Calu3 (cell line): ENCODE measurements around the gene ZNF486. TPM values are rescaled to one million over a fixed set of nuclear protein-coding genes. Genes with fewer than 3 reads are reported as not detected.
"Not testable (repeated sequence)": the region's sequence is repeated elsewhere in the genome, so short reads cannot be mapped to it uniquely, and the experiment has no call there.

Experiments
- BruUV-seq: library from RNA; stranded (reverse); fragments of 400-500 nt; replicated peaks from 2 replicates; lab custom pipeline; 2021; lab: Mats Ljungman, UMichigan
- CTCF ChIA-PET: fragments of 300-600 bp; sonication (Branson Sonifier 250); formaldehyde crosslinking; loops from one replicate; lab custom pipeline; 2022; ENCODE audit warnings: antibody characterized with exemption; lab: Charles Lee
- DNase-seq: peaks from one replicate; pipeline ENCODE4 v3.0.0; 2022
- H3K27ac Mint-ChIP-seq: one replicate; pipeline ENCODE4 v1.8.0; 2022; ENCODE audit warnings: mixed read lengths; ENCODE audit not compliant: unreplicated experiment
- H3K27me3 Mint-ChIP-seq: one replicate; pipeline ENCODE4 v1.8.0; 2022; ENCODE audit warnings: mixed read lengths; ENCODE audit not compliant: unreplicated experiment
- H3K36me3 Mint-ChIP-seq: one replicate; pipeline ENCODE4 v1.8.0; 2022; ENCODE audit warnings: mild to moderate bottlenecking, moderate library complexity, mixed read lengths; ENCODE audit not compliant: insufficient read depth, unreplicated experiment
- H3K4me1 Mint-ChIP-seq: one replicate; pipeline ENCODE4 v1.8.0; 2022; ENCODE audit warnings: mild to moderate bottlenecking, low read depth, mixed read lengths; ENCODE audit not compliant: unreplicated experiment
- H3K4me3 Mint-ChIP-seq: one replicate; pipeline ENCODE4 v1.8.0; 2022; ENCODE audit warnings: mild to moderate bottlenecking, low read depth, moderate library complexity, mixed read lengths; ENCODE audit not compliant: unreplicated experiment
- H3K9me3 Mint-ChIP-seq: one replicate; pipeline ENCODE4 v1.8.0; 2022; ENCODE audit warnings: low read depth, mixed read lengths; ENCODE audit not compliant: unreplicated experiment
- CTCF ChIP-seq: fragments of 200-600 bp; IDR thresholded peaks from one replicate; pipeline ENCODE4 v1.8.0; 2022; ENCODE audit warnings: antibody characterized with exemption; ENCODE audit not compliant: unreplicated experiment
- intact Hi-C: fragments of 100-400 bp; cut with micrococcal nuclease; formaldehyde crosslinking; loops from one replicate; pipeline ENCODE4 v1.10.0; 2022; ENCODE audit not compliant: unreplicated experiment
- total RNA-seq: library from RNA; stranded (reverse); gene quantifications from 2 replicates; pipeline ENCODE4 v1.2.3, GENCODE V29; 2022

Gene ZNF486
- total RNA-seq, 1 experiment from 2014 or later, result not detected

- H3K4me3 Mint-ChIP-seq, result no peak overlapping the region
- no peaks in the 10 kb centered on the region for H3K27me3 Mint-ChIP-seq
- TF ChIP-seq CTCF, result no peak
- no TSS peak for BruUV-seq
- no peak overlapping the region for H3K27ac Mint-ChIP-seq
- CTCF ChIA-PET, result no interaction called here
- H3K4me1 Mint-ChIP-seq, result no peaks in the 10 kb centered on the region
- peaks cover 5% of the 10 kb centered on the region for H3K9me3 Mint-ChIP-seq
- no peaks in the 10 kb centered on the region for H3K36me3 Mint-ChIP-seq
- DNase-seq, result no peak
- intact Hi-C loops, result no loop called here
Measured at GRCh38 chr19:20244356-20244755, 77.3 kb downstream of the ZNF486 start.

GRCh38 chr19:20245309-20245708, 78.3 kb downstream of the ZNF486 start:
- H3K4me1 Mint-ChIP-seq, result no peaks in the 10 kb centered on the region
- H3K27me3 Mint-ChIP-seq, result no peaks in the 10 kb centered on the region
- no peak overlapping the region for H3K27ac Mint-ChIP-seq
- H3K9me3 Mint-ChIP-seq, result peaks cover 7% of the 10 kb centered on the region
- H3K4me3 Mint-ChIP-seq, result no peak overlapping the region
- no peak for DNase-seq
- no peaks in the 10 kb centered on the region for H3K36me3 Mint-ChIP-seq
- no TSS peak for BruUV-seq
- no peak for TF ChIP-seq CTCF
- CTCF ChIA-PET, result no interaction called here
- intact Hi-C loops, result no loop called here

GRCh38 chr19:20247016-20247683, 80.1 kb downstream of the ZNF486 start:
- BruUV-seq, result no TSS peak
- H3K27ac Mint-ChIP-seq, result no peak overlapping the region
- CTCF ChIA-PET, result no interaction called here

GRCh38 chr19:20248258-20248657, 81.2 kb downstream of the ZNF486 start:
- CTCF ChIA-PET, H3K4me1 Mint-ChIP-seq, BruUV-seq, H3K4me3 Mint-ChIP-seq, H3K27ac Mint-ChIP-seq, intact Hi-C loops, H3K27me3 Mint-ChIP-seq, H3K9me3 Mint-ChIP-seq, H3K36me3 Mint-ChIP-seq, DNase-seq: not testable (repeated sequence)

More at GRCh38 chr19:20247016-20247683, 80.1 kb downstream of the ZNF486 start:
- TF ChIP-seq CTCF, result no peak
- Mint-ChIP-seq H3K4me1 (no peaks in the 10 kb centered on the region), H3K36me3 (no peaks in the 10 kb centered on the region), H3K27me3 (no peaks in the 10 kb centered on the region), H3K9me3 (peaks cover 7% of the 10 kb centered on the region), H3K4me3 (no peak overlapping the region)
- intact Hi-C loops, result no loop called here
- no peak for DNase-seq

Other genes starting within 250 kb of the ZNF486 start
- gene ZNF682, start 127.7 kb upstream of the ZNF486 start, total RNA-seq, result 3.1 and 3.5 TPM in 2 replicates
- 5.3 and 6.2 TPM in 2 replicates for gene ZNF90, start 89.2 kb upstream of the ZNF486 start, total RNA-seq